ENCODE data around the gene TMEM82.

GRCh38 chr1:15747378-15747777 is 5.1 kb downstream of the TMEM82 start:
- no peak for TF ChIP-seq CTCF (optimal IDR thresholded peaks at IDR 0.05 in 1 of 3, IDR thresholded peaks at IDR 0.05 in 1 of 3, conservative IDR thresholded peaks at IDR 0.05 in 1 of 3; ENCODE audit: extremely low read depth in 1 of 3, insufficient read depth in 2 of 3, low read length in 3 of 3)
- no peak for TF ChIP-seq EZH2 (IDR thresholded peaks at IDR 0.05; ENCODE audit: low read length)

Measured in keratinocyte (primary cell).